H1 (cell line): ENCODE data around the gene PRPF39. TPM values are rescaled to one million over a fixed set of nuclear protein-coding genes. Genes with fewer than 3 reads are reported as not detected.

Experiments used
- CTCF ChIA-PET: fragments of 300-600 bp; sonication (Branson Sonifier 250); formaldehyde crosslinking; loops from one replicate; lab custom pipeline; 2021; ENCODE audit not compliant: partially characterized antibody; lab: Charles Lee
- POLR2A ChIA-PET: fragments of 300-600 bp; sonication (Branson Sonifier 250); formaldehyde crosslinking; loops from one replicate; lab custom pipeline; 2021; ENCODE audit warnings: inconsistent platforms; ENCODE audit not compliant: partially characterized antibody; lab: Charles Lee
- DNase-seq, 2 experiments: peaks; one replicate each; pipeline versions ENCODE4 v3.0.0 to v3.0.0-alpha.2; 2010 to 2022; ENCODE audit warnings: low spot score in 2 of 2, low read depth in 1 of 2, mixed read lengths in 1 of 2
- FAIRE-seq: peaks from 2 replicates; lab custom pipeline; 2011; peaks lifted over from hg19 to GRCh38; lab: Jason Lieb, UNC
- H2AFZ ChIP-seq: 2 replicates; pipeline ENCODE4 v1.8.1; 2012; ENCODE audit warnings: low read length, inconsistent platforms
- H2AK5ac ChIP-seq: 2 replicates; pipeline ENCODE4 v1.6.1; 2013; ENCODE audit warnings: low read depth, low read length
- H2BK120ac ChIP-seq: replicated peaks from 2 replicates; pipeline ENCODE3; 2013; ENCODE audit warnings: low read depth, low read length, inconsistent platforms
- H2BK12ac ChIP-seq: 2 replicates; pipeline ENCODE4 v1.6.1; 2013; ENCODE audit warnings: low read depth, low read length
- H2BK15ac ChIP-seq: 2 replicates; pipeline ENCODE4 v1.6.1; 2013; ENCODE audit warnings: low read length
- H2BK20ac ChIP-seq: 2 replicates; pipeline ENCODE4 v1.6.1; 2013; ENCODE audit warnings: low read length
- H2BK5ac ChIP-seq: 2 replicates; pipeline ENCODE4 v1.6.1; 2013; ENCODE audit warnings: low read depth, low read length
- H3K14ac ChIP-seq: 2 replicates; pipeline ENCODE4 v1.6.1; 2013; ENCODE audit warnings: inconsistent platforms; ENCODE audit not compliant: insufficient read length
- H3K18ac ChIP-seq: 2 replicates; pipeline ENCODE4 v1.6.1; 2013; ENCODE audit warnings: low read length; ENCODE audit errors: extremely low read depth
- H3K23ac ChIP-seq: 2 replicates; pipeline ENCODE4 v1.6.1; 2013; ENCODE audit warnings: inconsistent platforms; ENCODE audit not compliant: insufficient read length
- H3K23me2 ChIP-seq: 2 replicates; pipeline ENCODE4 v1.6.1; 2013; ENCODE audit warnings: low read depth, low read length
- H3K27ac ChIP-seq: 2 replicates; pipeline ENCODE4 v1.6.1; 2011; ENCODE audit warnings: low read depth, low read length, inconsistent platforms
- H3K27me3 ChIP-seq, 4 experiments: replicated peaks in 1 of 4; 1 replicate in 1 of 4; 2 replicates in 3 of 4; pipeline versions ENCODE4 v1.6.1 to v1.8.1; 2011 to 2013; ENCODE audit warnings: low read length in 3 of 4, mild to moderate bottlenecking in 3 of 4, inconsistent platforms in 2 of 4, mixed read lengths in 2 of 4, moderate library complexity in 1 of 4; ENCODE audit not compliant: control insufficient read depth in 3 of 4, insufficient read depth in 3 of 4; ENCODE audit errors: extremely low read depth in 1 of 4
- H3K36me3 ChIP-seq, 4 experiments: 2 replicates each; pipeline versions ENCODE4 v1.6.1 to v1.8.1; 2011 to 2013; ENCODE audit warnings: mild to moderate bottlenecking in 4 of 4, low read length in 3 of 4, moderate library complexity in 2 of 4, control low read depth in 1 of 4, inconsistent platforms in 1 of 4; ENCODE audit not compliant: insufficient read depth in 4 of 4, control insufficient read depth in 2 of 4
- H3K4ac ChIP-seq: replicated peaks from 2 replicates; pipeline ENCODE3; 2013; ENCODE audit warnings: low read length, low read depth, mixed read lengths, inconsistent platforms; ENCODE audit not compliant: insufficient read length
- H3K4me1 ChIP-seq, 4 experiments: replicated peaks in 1 of 4; 1 replicate in 1 of 4; 2 replicates in 3 of 4; pipeline versions ENCODE4 v1.6.1 to v1.8.1; 2011 to 2013; ENCODE audit warnings: low read length in 3 of 4, inconsistent platforms in 2 of 4, mixed read lengths in 1 of 4; ENCODE audit not compliant: insufficient read depth in 4 of 4, control insufficient read depth in 3 of 4
- H3K4me2 ChIP-seq, 2 experiments: 2 replicates each; pipeline versions ENCODE4 v1.6.1 to v1.8.1; 2011 to 2013; ENCODE audit warnings: low read depth in 2 of 2, low read length in 2 of 2, control low read depth in 1 of 2, inconsistent platforms in 1 of 2, mild to moderate bottlenecking in 1 of 2; ENCODE audit not compliant: insufficient read depth in 1 of 2
- H3K4me3 ChIP-seq, 4 experiments: fragments of 200-600, 300-600 bp in 1 of 4; sonication (generic), shearing (Covaris generic), sonication (Bioruptor Twin) in 1 of 4; 2 replicates each; pipeline versions ENCODE4 v1.5.1 to v1.8.1; 2011 to 2016; ENCODE audit warnings: low read length in 4 of 4, low read depth in 3 of 4, control low read depth in 2 of 4, inconsistent platforms in 2 of 4, mild to moderate bottlenecking in 2 of 4, mixed read lengths in 1 of 4, moderate library complexity in 1 of 4; ENCODE audit not compliant: insufficient read depth in 2 of 4; ENCODE audit errors: extremely low read depth in 1 of 4
- H3K56ac ChIP-seq: replicated peaks from 2 replicates; pipeline ENCODE3; 2013; ENCODE audit warnings: low read depth, mild to moderate bottlenecking, mixed read lengths, low read length, inconsistent platforms; ENCODE audit not compliant: insufficient read length
- H3K79me1 ChIP-seq: 2 replicates; pipeline ENCODE4 v1.6.1; 2013; ENCODE audit warnings: low read depth, low read length, control low read depth
- H3K79me2 ChIP-seq, 2 experiments: 2 replicates each; pipeline versions ENCODE4 v1.6.1 to v1.8.1; 2012 to 2013; ENCODE audit warnings: low read length in 2 of 2, mild to moderate bottlenecking in 2 of 2, inconsistent platforms in 1 of 2; ENCODE audit not compliant: insufficient read depth in 2 of 2, control insufficient read depth in 1 of 2
- H3K9ac ChIP-seq, 4 experiments: replicated peaks in 1 of 4; 1 replicate in 1 of 4; 2 replicates in 3 of 4; pipeline versions ENCODE4 v1.6.1 to v1.8.1; 2011 to 2013; ENCODE audit warnings: low read depth in 3 of 4, low read length in 3 of 4, control low read depth in 2 of 4, mild to moderate bottlenecking in 2 of 4, moderate library complexity in 2 of 4, inconsistent platforms in 1 of 4; ENCODE audit errors: extremely low read depth in 1 of 4
- H3K9me3 ChIP-seq, 2 experiments: 2 replicates each; pipeline versions ENCODE4 v1.6.1 to v1.8.1; 2012 to 2013; ENCODE audit warnings: mild to moderate bottlenecking in 2 of 2, moderate library complexity in 2 of 2, control low read depth in 1 of 2, inconsistent platforms in 1 of 2, low read depth in 1 of 2, low read length in 1 of 2, mixed read lengths in 1 of 2; ENCODE audit not compliant: insufficient read depth in 2 of 2
- H4K20me1 ChIP-seq, 2 experiments: replicated peaks in 1 of 2; 2 replicates each; pipeline versions ENCODE3 to v1.8.1; 2011 to 2013; ENCODE audit warnings: inconsistent platforms in 2 of 2, low read length in 2 of 2, mild to moderate bottlenecking in 1 of 2; ENCODE audit not compliant: insufficient read depth in 2 of 2, control insufficient read depth in 1 of 2
- H4K5ac ChIP-seq: 2 replicates; pipeline ENCODE4 v1.6.1; 2013; ENCODE audit warnings: low read length, low read depth, mixed read lengths, inconsistent platforms; ENCODE audit not compliant: insufficient read length
- H4K8ac ChIP-seq: 2 replicates; pipeline ENCODE4 v1.8.0; 2013; ENCODE audit warnings: mild to moderate bottlenecking, moderate library complexity, low read length, inconsistent platforms; ENCODE audit not compliant: insufficient read depth; ENCODE audit errors: extremely low read depth
- H4K91ac ChIP-seq: replicated peaks from 2 replicates; pipeline ENCODE3; 2013; ENCODE audit warnings: low read length, mixed read lengths, inconsistent platforms; ENCODE audit not compliant: insufficient read length
- CHD1 ChIP-seq: IDR thresholded peaks from 2 replicates; pipeline ENCODE4 v1.6.1; 2012; ENCODE audit warnings: low read depth, low read length, improper control_type of control experiment
- FOSL1 ChIP-seq: IDR thresholded peaks from 2 replicates; pipeline ENCODE4 v1.6.1; 2011; ENCODE audit warnings: mild to moderate bottlenecking, low read depth, low read length, moderate library complexity; ENCODE audit not compliant: insufficient read depth
- JUN ChIP-seq: IDR thresholded peaks from 2 replicates; pipeline ENCODE4 v1.6.1; 2011; ENCODE audit warnings: low read depth, mild to moderate bottlenecking, improper control_type of control experiment, low read length
- TCF12 ChIP-seq: IDR thresholded peaks from 2 replicates; pipeline ENCODE4 v1.6.1; 2011; ENCODE audit warnings: low read depth, mild to moderate bottlenecking, low read length
- YY1 ChIP-seq: IDR thresholded peaks from 2 replicates; pipeline ENCODE4 v1.6.1; 2011; ENCODE audit warnings: low read depth, mild to moderate bottlenecking, low read length
- WGBS, 2 experiments: shearing (Covaris generic) in 1 of 2; methylation state at CpG; one replicate each; pipeline versions ENCODE4 v1.1.6 to v1.1.7; 2013 to 2015; ENCODE audit warnings: low lambda C conversion rate in 2 of 2, mixed read lengths in 2 of 2, inconsistent platforms in 1 of 2, low coverage in 1 of 2, missing lambda C conversion rate in 1 of 2; ENCODE audit not compliant: insufficient replicate concordance in 2 of 2, insufficient coverage in 1 of 2, insufficient read length in 1 of 2; ENCODE audit errors: extremely low coverage in 1 of 2, missing lambda C conversion rate in 1 of 2; 5-methylcytosine and 5-hydroxymethylcytosine counted together
- long read RNA-seq, 2 experiments: library from RNA in 1 of 2; library from capped mRNA in 1 of 2; stranded (forward); transcript quantifications; one replicate each; pipeline ENCODE4 v2.0.0, GENCODE V29; 2021; ENCODE audit warnings: inconsistent platforms in 1 of 2
- polyA minus RNA-seq, 3 experiments: library from RNA; depleted of rRNA, polyadenylated mRNA; stranded (reverse); fragments of >200 nt; gene quantifications; 1 replicate in 2 of 3; 2 replicates in 1 of 3; pipeline ENCODE4 v1.2.3, GENCODE V29; 2011
- polyA plus RNA-seq, 7 experiments: library from polyadenylated mRNA; depleted of rRNA in 3 of 7; stranded (reverse) in 5 of 7; unstranded in 2 of 7; fragments of >200 nt in 5 of 7; fragments of 200-250 nt in 2 of 7; gene quantifications; 1 replicate in 5 of 7; 2 replicates in 1 of 7; 4 replicates in 1 of 7; pipeline versions ENCODE4 v1.2.1 to v1.2.3, GENCODE V29; 2011 to 2013; ENCODE audit warnings: missing spikeins in 2 of 7, mixed read lengths in 2 of 7
- total RNA-seq: library from RNA; stranded (reverse); fragmentation: NEBNext Ultra II Directional; extraction: Animal tissue kit (Norgen Biotek cat#: 25700); gene quantifications from 2 replicates; pipeline ENCODE4 v1.2.1, GENCODE V29; 2021

Gene PRPF39, protein sequence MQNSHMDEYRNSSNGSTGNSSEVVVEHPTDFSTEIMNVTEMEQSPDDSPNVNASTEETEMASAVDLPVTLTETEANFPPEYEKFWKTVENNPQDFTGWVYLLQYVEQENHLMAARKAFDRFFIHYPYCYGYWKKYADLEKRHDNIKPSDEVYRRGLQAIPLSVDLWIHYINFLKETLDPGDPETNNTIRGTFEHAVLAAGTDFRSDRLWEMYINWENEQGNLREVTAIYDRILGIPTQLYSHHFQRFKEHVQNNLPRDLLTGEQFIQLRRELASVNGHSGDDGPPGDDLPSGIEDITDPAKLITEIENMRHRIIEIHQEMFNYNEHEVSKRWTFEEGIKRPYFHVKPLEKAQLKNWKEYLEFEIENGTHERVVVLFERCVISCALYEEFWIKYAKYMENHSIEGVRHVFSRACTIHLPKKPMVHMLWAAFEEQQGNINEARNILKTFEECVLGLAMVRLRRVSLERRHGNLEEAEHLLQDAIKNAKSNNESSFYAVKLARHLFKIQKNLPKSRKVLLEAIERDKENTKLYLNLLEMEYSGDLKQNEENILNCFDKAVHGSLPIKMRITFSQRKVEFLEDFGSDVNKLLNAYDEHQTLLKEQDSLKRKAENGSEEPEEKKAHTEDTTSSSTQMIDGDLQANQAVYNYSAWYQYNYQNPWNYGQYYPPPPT
- total RNA-seq: 36.7 and 43.3 TPM in 2 replicates
- 14.4 and 22.4 TPM in 2 replicates for polyA plus RNA-seq (2011; rRNA removed)
- polyA plus RNA-seq (2011; cell fraction: cytosol; rRNA removed): 21.6 TPM
- polyA plus RNA-seq (2011; cell fraction: nucleus; rRNA removed): 59.0 TPM
- polyA plus RNA-seq (2012, experiment 1 of 2): 19.7 to 35.7 TPM (median 27.5 TPM) in 4 replicates
- polyA plus RNA-seq (2012, experiment 2 of 2): 1.4 TPM
- 24.0 TPM for polyA plus RNA-seq (2013, experiment 1 of 2)
- polyA plus RNA-seq (2013, experiment 2 of 2): 20.2 TPM
- polyA minus RNA-seq (2011; rRNA and poly(A)+ RNA removed): 54.7 and 78.1 TPM in 2 replicates
- polyA minus RNA-seq (2011; cell fraction: cytosol; rRNA and poly(A)+ RNA removed): 19.3 TPM
- 132 TPM for polyA minus RNA-seq (2011; cell fraction: nucleus; rRNA and poly(A)+ RNA removed)
- long read RNA-seq, experiment 1, partial matches to known transcripts: 10 of 13 reads
- long read RNA-seq, experiment 1, other reads (novel, unspliced or antisense): 2 of 13 reads
- long read RNA-seq, experiment 2, partial matches to known transcripts: 9 of 19 reads
- long read RNA-seq, experiment 2, other reads (novel, unspliced or antisense): 9 of 19 reads

DNA sequence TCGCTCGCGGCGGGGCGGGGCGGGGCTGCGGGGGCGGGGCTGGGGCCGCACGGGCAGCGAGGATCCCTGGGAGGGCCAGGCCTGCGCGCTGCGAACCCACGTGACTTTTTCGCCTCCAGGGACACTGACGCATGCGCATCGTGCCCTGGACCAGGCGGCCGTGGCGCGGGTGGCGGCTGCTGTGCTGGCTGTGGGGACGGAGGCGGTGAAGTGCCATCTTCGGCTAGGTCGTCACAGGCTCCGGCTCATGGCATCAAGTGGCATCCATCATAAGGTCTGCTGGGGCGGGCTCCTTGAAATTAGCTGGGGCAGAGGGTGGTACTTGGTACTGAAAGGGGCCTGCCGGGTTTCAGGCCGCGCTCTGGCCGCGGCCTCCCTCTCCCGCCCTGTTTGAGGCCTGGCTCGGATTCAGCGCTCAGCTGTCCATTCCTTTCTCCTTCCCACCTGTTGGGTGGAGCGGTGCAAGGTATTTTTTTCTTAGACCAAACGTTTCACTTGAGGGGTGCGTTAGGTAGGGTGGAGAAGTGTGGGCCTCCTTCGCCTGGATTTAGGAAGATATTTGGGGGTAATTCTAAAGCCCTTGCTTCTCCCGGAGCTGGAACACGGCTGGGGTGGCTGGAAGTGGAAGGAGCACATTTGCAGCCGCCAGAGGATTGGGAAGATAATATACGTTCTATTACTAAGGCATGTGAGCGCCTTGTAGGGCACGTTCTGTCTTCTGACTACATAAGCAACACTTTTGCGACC lies at the start of gene PRPF39:
PRPF39 (plus strand) TSS at position 141 of the 747 bp plus-strand sequence. CDS start 11,124 bp downstream, outside the sequence.
- peaks cover 0 to 6% (median 4%) of the 10 kb centered on the region in 4 experiments; a peak in 3 of 7 replicates for H3K4me1 ChIP-seq
- H3K56ac ChIP-seq: peak within 1 kb of the TSS; percentile 71
- H2BK5ac ChIP-seq: peak within 1 kb of the TSS; percentile 71
- H3K23me2 ChIP-seq: peaks cover 3% of the 10 kb centered on the region; the same call in 1 of the 2 replicates
- H3K36me3 ChIP-seq: no peaks in the 10 kb centered on the region
- H3K79me1 ChIP-seq: no peaks in the 10 kb centered on the region; the same call in 1 of the 2 replicates
- FAIRE-seq: no peak
- no peak within 1 kb of the TSS for H4K91ac ChIP-seq
- H4K5ac ChIP-seq: peak within 1 kb of the TSS; percentile 85
- peak within 1 kb of the TSS; percentile 55 for H3K4ac ChIP-seq
- 2% methylated on average over 30 of the region's 49 CpGs; no CpG with 5 or more reads in 1 of the 2 experiments for WGBS, 2 experiments
- peak within 1 kb of the TSS; percentile 55 to 95 (median 90) for H3K9ac ChIP-seq
- no peak within 1 kb of the TSS for H2BK120ac ChIP-seq
- H2AK5ac ChIP-seq: no peak within 1 kb of the TSS
- H3K18ac ChIP-seq: peak within 1 kb of the TSS; percentile 42
- no peak within 1 kb of the TSS for H2BK15ac ChIP-seq
- H3K9me3 ChIP-seq: no peaks in the 10 kb centered on the region
- peak within 1 kb of the TSS; percentile 77 for H3K14ac ChIP-seq
- DNase-seq: peak; percentile 72 to 96
- peak within 1 kb of the TSS; percentile 64; the same call in 1 of the 2 replicates for H4K8ac ChIP-seq
- H3K27ac ChIP-seq: peak within 1 kb of the TSS; percentile 81
- H3K27me3 ChIP-seq: no peaks in the 10 kb centered on the region
- no peak within 1 kb of the TSS for H2BK20ac ChIP-seq
- peak within 1 kb of the TSS; percentile 69 to 73 for H3K4me2 ChIP-seq
- ChIA-PET CTCF (interaction anchor here (0.6 to 2.3 kb wide), 2 partner anchors 171 to 1972 kb away, joined by 3 to 10 read pairs; no protein-coding TSS in a partner anchor), POLR2A (interaction anchor here (0.8 to 2.3 kb wide), 5 partner anchors 33 to 633 kb away, joined by 3 to 12 read pairs (median 4); partner anchors contain the start of genes FANCM, KLHL28 and TOGARAM1)
- H3K79me2 ChIP-seq: peaks cover 25 to 52% of the 10 kb centered on the region in 2 experiments
- no peak within 1 kb of the TSS for H3K23ac ChIP-seq
- H3K4me3 ChIP-seq: peak within 1 kb of the TSS; percentile 82 to 90 (median 86)
- H2BK12ac ChIP-seq: no peak within 1 kb of the TSS; the same call in 1 of the 2 replicates
- H4K20me1 ChIP-seq: peaks cover 0 to 8% of the 10 kb centered on the region in 2 experiments
- peak within 1 kb of the TSS; percentile 99 for H2AFZ ChIP-seq
- TF ChIP-seq TCF12 (0 out of 2 replicates have a peak, but pooled peaks have one; percentile 7), FOSL1 (no peak), YY1 (peak; percentile 69; the same call in 1 of the 2 replicates), CHD1 (no peak), JUN (no peak)
